Parathyroid adenoma (tissue), 2 donors: ENCODE data around the gene AP2A2.

Experiments
- H2AFZ ChIP-seq: fragments of 300-600 bp; sonication (generic); one replicate; pipeline ENCODE4 v1.7.0; 2017; ENCODE audit warnings: antibody characterized with exemption, mild to moderate bottlenecking
- H3K27ac ChIP-seq: fragments of 300-600 bp; sonication (generic); one replicate; pipeline ENCODE4 v1.7.0; 2017
- H3K27me3 ChIP-seq: fragments of 300-600 bp; sonication (generic); one replicate; pipeline ENCODE4 v1.7.0; 2017; ENCODE audit warnings: low read length; ENCODE audit not compliant: control insufficient read depth, insufficient read depth
- H3K36me3 ChIP-seq: fragments of 300-600 bp; sonication (generic); one replicate; pipeline ENCODE4 v1.7.0; 2017; ENCODE audit warnings: low read length; ENCODE audit not compliant: control insufficient read depth, insufficient read depth
- H3K4me1 ChIP-seq: fragments of 300-600 bp; sonication (generic); one replicate; pipeline ENCODE4 v1.7.0; 2017; ENCODE audit warnings: control low read depth
- H3K4me2 ChIP-seq: fragments of 300-600 bp; sonication (generic); one replicate; pipeline ENCODE4 v1.7.0; 2017; ENCODE audit warnings: low read length
- H3K4me3 ChIP-seq: fragments of 300-600 bp; sonication (generic); one replicate; pipeline ENCODE4 v1.7.0; 2017; ENCODE audit warnings: low read depth, low read length
- H3K79me2 ChIP-seq: fragments of 300-600 bp; sonication (generic); one replicate; pipeline ENCODE4 v1.7.0; 2017; ENCODE audit warnings: control low read depth
- H3K9ac ChIP-seq: fragments of 300-600 bp; sonication (generic); one replicate; pipeline ENCODE4 v1.7.0; 2017; ENCODE audit warnings: mild to moderate bottlenecking
- H3K9me3 ChIP-seq: fragments of 300-600 bp; sonication (generic); one replicate; pipeline ENCODE4 v1.7.0; 2017; ENCODE audit warnings: low read length; ENCODE audit not compliant: control insufficient read depth
- TF ChIP-seq, protein P1 (sequence below): fragments of 300-600 bp; sonication (generic); IDR thresholded peaks from one replicate; pipeline ENCODE4 v1.7.0; 2017; ENCODE audit warnings: antibody characterized with exemption, mild to moderate bottlenecking
- donor health status: primary hyperparathyroidism.

AP2A2 gene

GRCh38 chr11:954392-955153, 28.9 kb downstream of the AP2A2 start:
- H3K79me2 ChIP-seq, result peaks cover 8% of the 10 kb centered on the region
- H3K9ac ChIP-seq, result no peak overlapping the region
- no peaks in the 10 kb centered on the region for H3K36me3 ChIP-seq
- no peaks in the 10 kb centered on the region for H3K27me3 ChIP-seq
- H3K4me2 ChIP-seq, result no peak overlapping the region
- peaks cover 3% of the 10 kb centered on the region for H3K4me1 ChIP-seq
- H3K9me3 ChIP-seq, result no peaks in the 10 kb centered on the region
- H2AFZ ChIP-seq, result no peak overlapping the region
- H3K27ac ChIP-seq, result no peak overlapping the region
- H3K4me3 ChIP-seq, result no peak overlapping the region
- TF ChIP-seq, protein P1, sequence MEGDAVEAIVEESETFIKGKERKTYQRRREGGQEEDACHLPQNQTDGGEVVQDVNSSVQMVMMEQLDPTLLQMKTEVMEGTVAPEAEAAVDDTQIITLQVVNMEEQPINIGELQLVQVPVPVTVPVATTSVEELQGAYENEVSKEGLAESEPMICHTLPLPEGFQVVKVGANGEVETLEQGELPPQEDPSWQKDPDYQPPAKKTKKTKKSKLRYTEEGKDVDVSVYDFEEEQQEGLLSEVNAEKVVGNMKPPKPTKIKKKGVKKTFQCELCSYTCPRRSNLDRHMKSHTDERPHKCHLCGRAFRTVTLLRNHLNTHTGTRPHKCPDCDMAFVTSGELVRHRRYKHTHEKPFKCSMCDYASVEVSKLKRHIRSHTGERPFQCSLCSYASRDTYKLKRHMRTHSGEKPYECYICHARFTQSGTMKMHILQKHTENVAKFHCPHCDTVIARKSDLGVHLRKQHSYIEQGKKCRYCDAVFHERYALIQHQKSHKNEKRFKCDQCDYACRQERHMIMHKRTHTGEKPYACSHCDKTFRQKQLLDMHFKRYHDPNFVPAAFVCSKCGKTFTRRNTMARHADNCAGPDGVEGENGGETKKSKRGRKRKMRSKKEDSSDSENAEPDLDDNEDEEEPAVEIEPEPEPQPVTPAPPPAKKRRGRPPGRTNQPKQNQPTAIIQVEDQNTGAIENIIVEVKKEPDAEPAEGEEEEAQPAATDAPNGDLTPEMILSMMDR, result no peak

DNA sequence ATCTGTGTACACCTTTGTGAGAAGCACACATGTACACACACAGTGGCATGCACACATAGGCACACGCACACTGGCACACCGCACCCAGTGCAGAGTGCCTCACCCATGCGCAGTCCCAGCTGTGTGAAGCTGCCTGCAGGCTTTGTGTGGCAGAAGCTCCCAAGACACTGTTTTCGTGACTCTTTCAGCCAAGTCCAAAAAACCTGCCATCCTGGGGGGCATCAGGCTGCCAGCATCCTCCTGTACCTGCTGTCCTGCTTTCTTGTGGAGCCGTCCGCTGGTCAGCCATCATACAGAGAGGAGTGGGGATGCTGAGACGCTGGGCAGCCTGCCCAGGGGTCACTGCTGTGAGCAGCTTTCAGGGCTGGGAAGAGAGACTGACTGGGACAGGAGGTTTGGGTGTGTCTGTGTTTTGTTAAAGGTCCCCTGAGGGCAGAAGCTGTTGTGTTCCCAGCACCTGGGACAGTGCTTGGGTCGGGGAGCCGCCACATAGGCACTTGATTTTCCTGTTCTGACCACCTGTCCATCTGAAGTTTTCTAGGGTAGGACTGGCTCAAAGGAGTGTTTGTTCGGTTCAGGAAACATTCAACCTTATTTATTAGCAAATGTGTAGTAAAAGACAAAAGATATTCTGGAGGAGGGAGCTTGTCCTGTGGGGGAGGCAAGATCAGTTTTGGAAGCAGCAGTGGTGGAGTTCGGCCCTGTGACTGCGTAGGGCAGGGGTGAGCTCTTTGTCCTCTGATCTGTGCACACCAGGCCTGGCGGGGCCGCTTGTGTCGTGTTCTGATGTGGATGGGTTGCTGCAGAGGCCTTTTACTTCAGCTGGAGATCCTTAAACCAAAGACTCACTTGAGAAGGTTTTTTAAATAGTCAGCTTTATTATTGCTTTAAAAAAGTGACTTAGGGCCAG, 29.7 kb downstream of the AP2A2 start:
- H3K9ac ChIP-seq, result no peak overlapping the region
- peaks cover 5% of the 10 kb centered on the region for H3K79me2 ChIP-seq
- no peaks in the 10 kb centered on the region for H3K9me3 ChIP-seq
- no peaks in the 10 kb centered on the region for H3K36me3 ChIP-seq
- TF ChIP-seq, protein P1, result no peak
- H2AFZ ChIP-seq, result no peak overlapping the region
- H3K4me2 ChIP-seq, result no peak overlapping the region
- no peak overlapping the region for H3K4me3 ChIP-seq
- no peaks in the 10 kb centered on the region for H3K27me3 ChIP-seq
- peaks cover 3% of the 10 kb centered on the region for H3K4me1 ChIP-seq
- H3K27ac ChIP-seq, result no peak overlapping the region

DNA sequence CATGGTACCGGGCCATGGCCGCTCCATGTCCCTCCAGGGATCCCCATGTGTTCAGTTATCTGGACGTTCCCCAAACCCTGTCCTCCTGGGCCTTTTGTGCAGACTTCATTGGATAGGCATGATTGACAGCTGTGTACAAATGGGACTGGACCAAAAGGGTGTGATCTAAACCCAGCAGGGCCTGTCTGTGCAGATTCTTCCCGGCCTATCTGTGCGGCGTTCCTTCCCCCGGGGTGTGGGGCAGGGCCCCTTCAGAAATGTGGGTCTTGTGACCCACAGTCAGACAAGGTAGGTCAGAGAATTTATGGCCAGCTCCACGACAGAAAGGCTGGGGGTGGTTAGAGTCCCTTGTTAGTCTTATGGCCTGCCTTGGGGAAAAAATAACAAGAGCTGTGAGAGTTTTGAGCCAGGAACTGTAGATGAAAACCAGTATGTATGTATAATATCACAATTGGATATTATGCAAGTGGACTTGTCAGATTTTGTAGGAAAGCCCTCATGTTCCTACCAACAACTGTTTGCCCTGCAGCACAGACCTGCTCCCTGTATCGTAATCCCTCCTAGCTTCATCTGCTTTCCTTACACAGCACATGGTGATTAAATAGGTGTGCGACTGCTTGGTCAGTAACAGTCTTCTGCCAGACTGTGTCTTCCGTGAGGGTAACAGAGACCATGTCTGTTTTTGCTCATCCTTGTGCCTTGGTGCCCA, 31.7 kb downstream of the AP2A2 start:
- Histone ChIP-seq H3K9me3 (no peaks in the 10 kb centered on the region), H3K36me3 (no peaks in the 10 kb centered on the region), H3K4me3 (no peak overlapping the region), H3K4me2 (no peak overlapping the region), H3K9ac (no peak overlapping the region), H3K4me1 (no peaks in the 10 kb centered on the region), H3K79me2 (peaks cover 5% of the 10 kb centered on the region), H3K27ac (no peak overlapping the region), H2AFZ (no peak overlapping the region), H3K27me3 (no peaks in the 10 kb centered on the region)
- TF ChIP-seq, protein P1, result no peak

DNA sequence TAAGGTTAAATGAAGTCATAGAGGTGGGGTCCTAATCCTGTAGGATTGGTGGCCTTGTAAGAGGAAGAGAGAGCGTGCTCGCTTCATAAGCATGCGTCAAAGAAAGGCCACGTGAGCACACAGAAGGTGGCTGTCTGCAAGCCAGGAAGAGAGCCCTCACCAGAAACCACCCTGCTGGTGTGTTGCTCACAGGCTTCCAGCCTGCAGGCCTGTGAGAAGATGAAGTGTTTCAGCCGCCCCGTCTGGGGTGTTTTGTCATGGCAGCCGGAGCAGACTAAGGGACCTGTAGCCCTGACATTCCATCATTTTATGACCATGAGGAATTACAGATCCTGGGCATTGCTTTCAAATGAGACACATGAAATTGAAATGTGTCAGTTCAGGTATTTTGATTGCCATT, 32.4 kb downstream of the AP2A2 start:
- Histone ChIP-seq H2AFZ (no peak overlapping the region), H3K9ac (no peak overlapping the region), H3K27ac (no peak overlapping the region), H3K36me3 (no peaks in the 10 kb centered on the region), H3K4me2 (no peak overlapping the region), H3K4me1 (no peaks in the 10 kb centered on the region), H3K9me3 (no peaks in the 10 kb centered on the region), H3K27me3 (no peaks in the 10 kb centered on the region), H3K4me3 (no peak overlapping the region), H3K79me2 (peaks cover 5% of the 10 kb centered on the region)
- TF ChIP-seq, protein P1, result no peak
